Colonic mucosa (tissue), 4 donors: Measurements from ENCODE around the gene ACOT8. TPM values are rescaled to one million over a fixed set of nuclear protein-coding genes. Genes with fewer than 3 reads are reported as not detected.
A peak's percentile ranks its signal among the peaks of the same experiment; 100 is the strongest.

Experiments
- DNase-seq: peaks from one replicate; pipeline ENCODE4 v3.0.0-alpha.2; 2020
- H3K27ac ChIP-seq: fragments of 200-600 bp; one replicate; pipeline ENCODE4 v1.8.0; 2021
- H3K27me3 ChIP-seq: fragments of 200-600 bp; one replicate; pipeline ENCODE4 v1.8.0; 2021
- H3K36me3 ChIP-seq: fragments of 200-600 bp; one replicate; pipeline ENCODE4 v1.8.0; 2021
- H3K4me1 ChIP-seq: fragments of 200-600 bp; one replicate; pipeline ENCODE4 v1.8.0; 2021; ENCODE audit warnings: mild to moderate bottlenecking
- H3K4me3 ChIP-seq: fragments of 200-600 bp; one replicate; pipeline ENCODE4 v1.8.0; 2021
- H3K9ac ChIP-seq, 2 donors: one replicate each; pipeline ENCODE4 v1.7.0; 2013; ENCODE audit warnings: control low read depth in 2 of 2, low read depth in 2 of 2, low read length in 2 of 2
- H3K9me3 ChIP-seq: fragments of 200-600 bp; one replicate; pipeline ENCODE4 v1.8.0; 2021
- CTCF ChIP-seq: fragments of 200-600 bp; IDR thresholded peaks from one replicate; pipeline ENCODE4 v1.8.0; 2022; ENCODE audit warnings: antibody characterized with exemption, mild to moderate bottlenecking
- intact Hi-C: fragments of 100-400 bp; cut with DNase I; formaldehyde crosslinking; loops from one replicate; pipeline ENCODE4 v1.14.1; 2022
- total RNA-seq, 2 donors: library from RNA; stranded (reverse); fragmentation: NEBNext Ultra II Directional in 1 of 2; extraction: Animal tissue kit (Norgen Biotek cat#: 25700) in 1 of 2; gene quantifications; one replicate each; pipeline ENCODE4 v1.2.1, GENCODE V29; 2021
- donor health status: healthy.
- donor health status: DM: no; HTN: no; CAD: no.
- donor health status: DM: no; HTN: no; CAD: no.

The ACOT8 gene
- total RNA-seq, 2 donors from 2014 or later = 49.8 to 58.5 TPM

- H3K9me3 ChIP-seq = no peaks in the 10 kb centered on the region
- H3K36me3 ChIP-seq = no peaks in the 10 kb centered on the region
These were observed 657 bp upstream of the ACOT8 start for GRCh38 chr20:45857882-45858216.

GRCh38 chr20:45853484-45853883 lies 3.7 kb downstream of the ACOT8 start:
- no peaks in the 10 kb centered on the region for H3K36me3 ChIP-seq
- no peak for DNase-seq
- no peaks in the 10 kb centered on the region for H3K9me3 ChIP-seq
- TF ChIP-seq CTCF = no peak
- H3K9ac ChIP-seq = no peak overlapping the region
- H3K27ac ChIP-seq = no peak overlapping the region
- peaks cover 11% of the 10 kb centered on the region for H3K4me1 ChIP-seq
- H3K4me3 ChIP-seq = no peak overlapping the region
- intact Hi-C loops = no loop called here
- H3K27me3 ChIP-seq = no peaks in the 10 kb centered on the region

More at GRCh38 chr20:45857882-45858216, 657 bp upstream of the ACOT8 start:
- Histone ChIP-seq H3K9ac (peak overlapping the region; percentile 75 to 87), H3K27me3 (no peaks in the 10 kb centered on the region), H3K4me3 (peak overlapping the region; percentile 91), H3K4me1 (peaks cover 17% of the 10 kb centered on the region), H3K27ac (peak overlapping the region; percentile 80)
- intact Hi-C loops = no loop called here
- TF ChIP-seq CTCF = no peak
- DNase-seq = no peak

- intact Hi-C loops = no loop called here
- H3K4me3 ChIP-seq = no peak overlapping the region
- H3K9ac ChIP-seq = no peak overlapping the region
- H3K27me3 ChIP-seq = no peaks in the 10 kb centered on the region
- no peaks in the 10 kb centered on the region for H3K36me3 ChIP-seq
- H3K27ac ChIP-seq = no peak overlapping the region
- TF ChIP-seq CTCF = no peak
- H3K4me1 ChIP-seq = peaks cover 6% of the 10 kb centered on the region
- H3K9me3 ChIP-seq = no peaks in the 10 kb centered on the region
- no peak for DNase-seq
These were observed 4.9 kb downstream of the ACOT8 start for GRCh38 chr20:45852326-45852725.

GRCh38 chr20:45851501-45851900 lies 5.7 kb downstream of the ACOT8 start:
- Histone ChIP-seq H3K9ac (no peak overlapping the region), H3K36me3 (no peaks in the 10 kb centered on the region), H3K4me3 (no peak overlapping the region), H3K4me1 (peaks cover 6% of the 10 kb centered on the region), H3K9me3 (no peaks in the 10 kb centered on the region), H3K27me3 (no peaks in the 10 kb centered on the region), H3K27ac (no peak overlapping the region)
- TF ChIP-seq CTCF = no peak
- DNase-seq = no peak
- intact Hi-C loops = no loop called here

GRCh38 chr20:45850926-45851325 lies 6.3 kb downstream of the ACOT8 start:
- intact Hi-C loops = no loop called here
- Histone ChIP-seq H3K4me3 (no peak overlapping the region), H3K9me3 (no peaks in the 10 kb centered on the region), H3K9ac (no peak overlapping the region), H3K4me1 (peaks cover under 1% of the 10 kb centered on the region), H3K36me3 (peaks cover 2% of the 10 kb centered on the region), H3K27ac (no peak overlapping the region), H3K27me3 (no peaks in the 10 kb centered on the region)
- TF ChIP-seq CTCF = no peak
- DNase-seq = no peak

GRCh38 chr20:45850238-45850637 lies 7.0 kb downstream of the ACOT8 start:
- DNase-seq = no peak
- H3K27ac ChIP-seq = no peak overlapping the region
- no peaks in the 10 kb centered on the region for H3K9me3 ChIP-seq
- H3K9ac ChIP-seq = no peak overlapping the region
- H3K4me1 ChIP-seq = no peaks in the 10 kb centered on the region
- TF ChIP-seq CTCF = no peak
- H3K36me3 ChIP-seq = peaks cover 3% of the 10 kb centered on the region
- intact Hi-C loops = no loop called here
- H3K27me3 ChIP-seq = no peaks in the 10 kb centered on the region
- H3K4me3 ChIP-seq = no peak overlapping the region
